HG02885 (cell line): ENCODE results near the gene WWC2.
"Not testable (repeated sequence)": the region's sequence is repeated elsewhere in the genome, so short reads cannot be mapped to it uniquely, and the experiment has no call there.

Source experiments
- ATAC-seq: cut with Tn5 transposase; IDR thresholded peaks from one replicate; pipeline ENCODE4 v1.9.1; 2021; ENCODE audit warnings: mild to moderate bottlenecking; ENCODE audit not compliant: unreplicated experiment, poor library complexity

The WWC2 gene

DNA sequence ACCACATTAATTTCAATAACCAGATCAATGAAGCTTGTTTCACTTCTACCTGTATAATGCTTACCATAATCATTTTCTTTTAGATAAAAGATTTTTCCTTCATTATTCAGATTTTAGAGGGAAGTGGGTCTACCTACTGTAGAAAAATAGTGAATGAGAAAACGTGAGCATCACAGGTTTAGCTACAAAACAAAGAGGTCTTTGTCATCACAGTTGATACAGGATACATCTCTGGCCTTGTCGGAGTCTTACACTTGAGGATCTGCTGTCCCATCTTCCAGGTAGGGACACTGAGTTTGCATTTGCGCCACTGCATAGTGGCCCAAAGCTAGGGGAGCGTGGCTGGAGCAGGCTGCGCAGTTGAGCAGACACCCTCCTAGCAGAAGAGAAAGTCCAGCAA is 222.5 kb downstream of the WWC2 start:
- no peak for ATAC-seq

DNA sequence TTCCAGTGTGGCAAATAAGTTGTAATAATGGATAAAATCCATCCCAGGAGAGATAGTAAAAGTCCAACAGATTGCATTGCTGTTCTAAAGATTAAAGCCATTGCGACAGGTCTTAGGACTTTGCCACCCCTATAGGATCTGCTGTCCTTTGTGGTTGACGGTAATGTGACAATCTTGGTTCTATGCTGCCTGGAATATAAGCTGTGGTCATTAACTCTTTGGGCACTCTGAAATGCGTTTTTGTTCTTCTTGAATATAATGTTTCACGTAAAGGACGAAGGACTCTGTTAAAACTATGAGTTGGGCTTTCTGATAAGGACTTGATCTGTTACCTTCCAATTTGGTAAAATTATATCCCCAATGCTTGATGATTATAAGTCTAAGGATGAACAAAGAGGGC is 223.3 kb downstream of the WWC2 start, which contains the start of gene CLDN24:
Gene CLDN24, minus strand, starts transcription at position 101 of the 400 bp plus-strand sequence. Its CDS starts 0 bp downstream, at position 101.
- no peak for ATAC-seq

DNA sequence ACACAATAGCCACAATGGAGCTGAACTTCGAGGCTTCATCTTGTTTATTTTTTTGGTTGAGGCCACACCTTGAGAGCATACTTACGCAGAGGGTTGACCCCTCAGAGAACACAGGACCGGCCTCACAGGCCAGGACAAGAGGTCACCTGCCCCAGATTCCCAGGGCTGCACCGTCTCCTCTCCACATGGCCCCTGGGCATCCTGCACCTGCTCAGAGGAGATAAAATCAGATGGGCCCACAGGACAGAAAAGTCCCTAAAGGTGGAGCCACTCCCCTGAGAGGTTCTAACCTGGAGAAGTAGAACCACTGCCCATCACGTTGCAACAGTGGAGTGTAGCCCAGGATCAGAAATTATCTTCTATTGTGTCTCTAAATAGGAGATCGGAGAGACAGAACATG is 224.2 kb downstream of the WWC2 start:
- ATAC-seq: no peak

DNA sequence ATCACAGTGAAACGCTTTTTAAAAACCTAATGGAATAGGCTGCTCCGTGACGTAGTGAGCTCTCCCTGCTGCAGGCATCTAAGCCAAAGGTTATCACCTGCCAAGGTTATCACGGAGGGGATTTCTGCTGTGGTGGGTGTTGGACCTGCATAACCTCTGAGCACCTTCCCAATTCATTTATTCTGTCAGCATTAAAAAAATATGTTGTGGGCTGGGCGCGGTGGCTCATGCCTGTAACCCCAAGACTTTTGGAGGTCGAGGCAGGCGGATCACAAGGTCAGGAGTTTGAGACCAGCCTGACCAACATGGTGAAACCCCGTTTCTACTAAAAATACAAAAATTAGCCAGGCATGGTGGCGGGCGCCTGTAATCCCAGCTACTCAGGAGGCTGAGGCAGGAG is 225.0 kb downstream of the WWC2 start:
- not testable (repeated sequence) for ATAC-seq

DNA sequence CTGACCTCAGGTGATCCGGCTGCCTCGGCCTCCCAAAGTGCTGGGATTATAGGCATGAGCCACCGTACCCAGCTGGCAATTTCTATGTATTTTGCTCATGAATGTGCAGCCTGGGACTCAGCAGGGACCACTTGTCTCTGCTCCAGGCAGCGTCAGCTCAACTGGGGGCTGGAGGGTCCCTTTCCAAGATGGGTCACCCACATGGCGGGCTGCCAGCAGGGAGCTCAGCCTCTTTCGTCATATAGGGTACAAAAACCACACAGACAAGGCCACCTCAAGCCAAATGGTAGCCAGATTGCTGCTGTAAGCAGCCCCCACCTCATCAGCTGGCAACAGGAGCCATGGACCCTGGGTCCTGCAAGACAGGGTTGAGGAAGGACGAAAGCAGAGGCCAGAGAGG is 225.6 kb downstream of the WWC2 start:
- no peak for ATAC-seq

DNA sequence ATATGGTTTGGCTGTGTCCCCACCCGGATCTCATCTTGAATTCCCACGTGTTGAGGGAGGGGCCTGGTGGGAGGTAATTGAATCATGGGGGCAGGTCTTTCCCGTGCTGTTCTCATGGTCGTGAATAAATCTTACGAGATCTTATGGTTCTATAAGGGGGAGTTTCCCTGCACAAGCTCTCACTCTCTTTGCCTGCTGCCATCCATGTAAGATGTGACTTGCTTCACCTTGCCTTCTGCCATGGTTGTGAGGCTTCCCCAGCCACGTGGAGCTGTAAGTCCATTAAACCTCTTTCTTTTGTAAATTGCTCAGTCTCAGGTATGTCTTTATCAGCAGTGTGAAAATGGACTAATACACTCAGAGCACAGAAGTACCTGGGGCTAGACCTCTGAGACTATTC is 227.3 kb downstream of the WWC2 start:
- not testable (repeated sequence) for ATAC-seq

DNA sequence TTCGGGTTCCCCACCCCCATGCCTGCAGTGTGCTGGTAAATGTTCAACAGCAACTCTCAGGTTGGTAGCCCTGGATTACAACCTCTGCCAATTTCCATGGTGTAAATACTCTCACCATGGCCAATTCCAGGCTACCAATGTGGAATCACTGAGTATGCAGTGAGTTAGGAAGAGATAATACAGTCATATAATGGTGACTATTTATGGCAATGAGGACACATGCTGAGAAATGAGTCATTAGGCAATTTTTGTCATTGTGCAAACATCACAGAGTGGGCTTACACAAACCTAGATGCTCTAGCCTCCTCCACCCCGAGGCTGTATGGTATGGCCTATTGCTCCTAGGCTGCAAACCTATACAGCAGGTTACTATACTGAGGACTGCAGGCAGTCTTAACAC is 227.8 kb downstream of the WWC2 start:
- no peak for ATAC-seq

DNA sequence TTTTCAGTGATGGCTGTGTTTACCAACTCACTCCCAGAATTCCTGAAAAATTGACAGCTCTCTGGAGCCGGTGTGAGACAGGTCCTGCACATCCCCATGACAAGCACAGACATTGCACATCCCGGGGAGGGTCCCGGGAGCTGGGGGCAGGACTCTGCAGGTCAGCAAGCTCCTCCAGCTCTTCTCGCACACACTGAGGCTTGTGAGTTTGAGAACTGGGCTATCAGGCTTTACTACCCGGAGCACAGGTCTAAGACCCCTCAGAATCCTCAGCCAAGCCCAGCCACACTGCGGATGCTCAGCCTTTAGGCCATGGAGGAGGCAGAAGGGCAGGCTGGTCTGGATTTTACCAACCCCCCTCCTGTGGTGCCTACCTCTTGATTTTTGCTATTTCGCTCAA is 228.8 kb downstream of the WWC2 start:
- no peak for ATAC-seq

DNA sequence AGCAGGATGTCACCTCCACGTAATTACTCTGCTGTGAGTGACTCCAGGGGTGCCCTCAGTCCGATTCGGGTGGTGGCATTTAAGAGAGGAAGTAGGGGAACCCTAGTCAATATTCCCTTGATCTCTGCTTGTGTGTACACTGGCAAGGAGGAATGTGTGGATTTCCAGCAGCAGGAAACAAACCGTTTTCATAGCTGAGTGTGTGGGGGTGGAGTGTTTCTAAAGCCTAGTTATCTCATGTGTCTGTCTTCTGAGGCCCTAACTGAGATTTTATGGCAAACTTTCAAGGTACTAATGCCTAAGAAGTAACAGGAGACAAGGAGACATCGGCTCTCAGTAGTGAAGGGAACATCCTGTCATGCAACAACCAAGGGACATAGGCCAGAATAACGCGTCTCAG is 229.8 kb downstream of the WWC2 start:
- ATAC-seq: no peak

DNA sequence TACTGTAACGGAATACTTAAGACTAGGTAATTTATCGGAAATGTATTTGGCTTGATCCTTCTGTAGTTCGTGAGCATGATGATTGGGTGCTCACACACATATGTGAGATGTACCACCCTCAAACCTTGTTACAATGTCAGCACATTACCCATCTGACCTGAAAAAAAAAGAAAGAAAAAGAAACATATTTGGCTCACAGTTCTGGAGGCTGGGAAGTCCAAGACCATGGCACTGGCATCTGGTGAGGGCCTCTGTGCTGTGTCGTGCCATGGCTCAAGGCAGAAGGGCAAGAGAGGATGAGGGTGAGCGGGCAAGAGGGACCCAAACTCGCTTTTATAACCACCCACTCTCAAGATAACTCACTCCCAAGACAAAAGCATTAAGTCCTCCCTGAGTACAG is 230.2 kb downstream of the WWC2 start:
- ATAC-seq: no peak

DNA sequence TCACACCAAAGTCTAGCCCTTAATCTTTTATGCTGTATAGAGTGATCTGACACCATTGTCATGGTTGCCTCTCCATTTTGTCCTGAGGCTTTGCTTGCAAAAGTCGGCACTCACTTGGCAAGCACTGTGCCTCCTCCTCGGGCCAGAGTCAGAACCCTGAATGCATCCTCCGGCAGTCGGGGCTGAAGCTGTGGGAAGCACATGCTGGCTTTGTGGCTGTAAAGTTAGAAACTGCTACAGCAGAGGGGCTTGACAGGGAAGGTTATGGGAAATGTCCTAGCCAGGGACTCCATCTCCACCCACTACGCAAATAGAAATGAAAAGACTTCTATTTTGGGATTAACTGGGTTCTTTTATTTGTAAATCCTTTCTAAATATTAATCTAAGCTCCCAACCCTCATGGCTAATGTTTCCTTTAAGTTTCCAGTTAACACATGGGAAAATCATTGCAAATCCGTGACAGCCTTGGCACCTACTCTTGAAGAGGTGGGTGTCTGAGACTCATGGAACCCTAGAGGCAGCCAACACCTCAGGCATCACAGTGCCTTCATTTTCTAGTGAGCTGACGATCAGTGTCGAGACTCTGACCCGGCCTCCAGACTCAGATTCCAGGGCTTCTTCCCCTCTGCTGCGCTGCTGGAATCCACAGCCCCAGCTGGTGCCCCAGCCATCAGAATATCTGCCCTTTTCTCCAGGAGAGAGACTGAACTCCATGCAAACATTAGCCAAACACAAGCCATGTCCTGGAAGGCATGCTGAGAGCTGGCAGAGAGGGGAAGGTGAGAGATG is 231.1 kb downstream of the WWC2 start:
- no peak for ATAC-seq

DNA sequence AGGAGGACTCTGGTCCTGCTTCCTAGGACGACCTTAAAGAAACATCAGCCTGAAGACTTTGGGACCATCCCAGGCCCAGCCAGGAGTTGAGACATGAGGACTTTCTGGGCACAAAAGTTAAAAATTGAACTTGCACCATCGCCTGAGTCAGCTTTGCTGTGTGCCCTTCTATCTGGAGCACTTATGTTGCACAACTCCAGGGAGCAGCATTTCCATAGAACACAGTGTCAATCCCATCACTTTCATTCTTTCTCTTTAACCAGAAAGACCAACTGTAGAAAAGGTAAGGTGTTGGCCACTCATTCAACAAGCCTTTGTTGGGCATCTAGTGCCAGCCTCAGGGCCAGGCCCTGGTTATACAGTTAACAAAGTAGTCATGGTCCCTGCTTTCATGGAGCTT is 231.8 kb downstream of the WWC2 start:
- ATAC-seq: no peak

DNA sequence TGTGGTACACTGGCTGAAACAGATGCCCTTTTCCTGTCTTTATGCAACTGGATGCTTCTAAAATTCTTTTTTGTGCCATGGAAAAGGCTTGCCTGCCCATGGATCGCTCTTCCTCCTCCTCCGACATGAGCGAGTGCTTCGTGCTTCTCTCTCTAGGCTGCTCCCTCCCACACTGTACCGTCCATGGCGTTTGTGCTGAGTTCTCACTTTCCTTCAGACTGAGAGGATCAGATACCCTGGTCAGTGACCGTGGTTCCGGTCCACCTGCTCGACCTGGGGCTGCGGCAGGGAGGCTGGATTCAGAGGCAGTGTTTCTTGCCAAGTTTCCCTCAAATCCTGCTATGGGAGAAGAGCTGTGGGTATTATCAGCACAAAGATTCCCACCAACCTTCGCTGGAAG is 233.4 kb downstream of the WWC2 start:
- no peak for ATAC-seq

DNA sequence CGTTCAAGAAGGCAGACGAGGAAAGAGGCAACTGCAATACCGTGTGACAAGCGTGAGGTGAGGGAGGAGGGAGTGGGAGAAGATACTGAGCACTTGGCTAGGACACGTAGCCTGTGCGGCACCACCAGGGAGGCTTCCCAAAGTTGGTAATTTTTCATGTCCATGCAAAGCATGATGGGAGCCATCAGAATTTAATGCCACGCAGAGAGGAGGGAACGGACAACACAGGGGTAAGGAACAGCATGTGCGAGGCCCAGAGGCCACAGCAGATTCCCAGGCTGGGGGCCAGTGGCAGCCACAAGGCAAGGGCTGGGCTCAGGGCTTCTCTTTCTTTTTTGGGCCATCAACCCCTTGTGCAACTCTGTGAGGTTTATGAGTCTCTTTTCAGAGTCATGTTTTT is 234.1 kb downstream of the WWC2 start:
- no peak for ATAC-seq

DNA sequence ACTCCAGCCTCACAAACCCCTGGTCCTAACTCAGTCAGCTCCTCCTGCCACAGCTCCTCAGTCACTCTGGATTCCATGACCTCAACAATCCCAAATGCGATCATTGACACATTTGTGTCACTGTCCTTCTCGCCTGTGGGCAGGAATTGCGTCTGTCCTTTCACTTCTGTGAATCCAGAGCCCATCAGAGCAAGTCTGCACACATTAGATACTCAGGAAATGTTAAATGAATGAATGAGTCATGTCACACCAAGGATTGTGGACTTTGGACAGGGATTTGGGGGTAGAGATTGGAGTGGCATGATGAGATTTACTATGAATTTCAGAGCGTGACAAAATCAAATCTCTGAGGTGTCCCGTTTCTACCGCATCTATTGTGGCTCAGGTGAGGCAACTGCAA is 234.9 kb downstream of the WWC2 start:
- ATAC-seq: no peak

DNA sequence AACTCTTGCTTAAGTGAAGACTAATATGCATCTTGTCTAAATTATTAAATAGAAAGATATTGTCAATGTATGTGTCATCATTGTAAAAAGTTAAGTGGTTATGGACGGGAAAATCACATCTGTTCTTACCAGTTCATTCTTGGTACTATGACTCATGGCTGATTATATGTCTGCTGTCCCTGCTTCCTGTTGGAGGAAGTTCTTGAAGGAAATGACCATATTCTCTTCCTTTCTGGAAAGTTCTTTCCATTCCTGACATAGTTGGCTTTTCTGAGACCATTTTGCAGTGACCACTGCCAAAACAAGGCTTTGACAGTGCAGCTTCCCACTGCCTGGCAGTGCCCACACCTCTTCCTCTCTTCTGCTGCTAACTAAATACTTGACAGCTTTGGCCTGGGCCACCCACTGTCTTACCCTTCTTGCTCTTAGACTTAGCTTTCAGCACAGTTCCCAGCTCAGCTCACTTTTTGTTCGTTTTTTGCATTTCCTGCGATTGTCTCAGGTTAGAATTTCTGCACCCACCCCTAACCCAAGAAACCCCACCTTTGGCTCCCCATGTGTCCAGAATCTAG is 236.4 kb downstream of the WWC2 start:
- no peak for ATAC-seq

DNA sequence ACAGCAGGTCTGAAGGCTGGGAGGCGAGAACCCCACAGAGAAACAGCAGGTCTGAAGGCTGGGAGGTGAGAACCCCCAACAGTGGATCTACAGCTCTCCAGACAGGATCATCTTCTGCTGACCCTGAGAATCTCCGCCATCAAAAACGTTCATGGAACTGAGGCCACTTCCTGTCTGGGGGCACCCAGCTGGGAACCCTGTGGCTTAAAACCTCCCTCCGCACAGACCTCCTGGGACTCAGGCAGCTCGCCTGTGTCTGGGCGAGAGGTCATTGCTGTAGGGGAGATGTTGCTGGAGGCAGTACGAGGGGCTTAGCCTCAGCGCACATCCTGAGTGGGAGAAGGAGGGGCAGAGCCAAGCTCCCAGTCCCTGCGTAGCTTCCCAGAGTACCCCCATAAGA is 238.3 kb downstream of the WWC2 start:
- no peak for ATAC-seq

DNA sequence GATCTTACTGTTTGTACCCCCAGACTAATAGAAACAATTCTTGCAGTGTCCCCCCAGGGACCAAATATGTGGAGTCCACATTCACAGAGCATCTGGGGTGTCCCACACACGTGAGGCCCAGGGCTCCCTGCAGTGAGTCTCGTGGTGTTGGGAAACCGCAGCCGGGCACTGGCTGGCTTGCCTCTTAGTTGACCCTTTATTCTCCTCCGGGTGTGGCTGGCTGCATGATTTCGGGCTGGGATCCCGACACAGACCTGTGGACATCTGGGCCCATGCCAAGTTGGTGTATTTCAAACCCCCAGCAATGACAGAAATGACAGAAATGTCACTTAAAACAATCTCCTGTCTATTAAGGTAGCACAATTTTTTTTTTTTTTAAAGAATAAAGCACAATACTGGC is 238.8 kb downstream of the WWC2 start:
- ATAC-seq: no peak

DNA sequence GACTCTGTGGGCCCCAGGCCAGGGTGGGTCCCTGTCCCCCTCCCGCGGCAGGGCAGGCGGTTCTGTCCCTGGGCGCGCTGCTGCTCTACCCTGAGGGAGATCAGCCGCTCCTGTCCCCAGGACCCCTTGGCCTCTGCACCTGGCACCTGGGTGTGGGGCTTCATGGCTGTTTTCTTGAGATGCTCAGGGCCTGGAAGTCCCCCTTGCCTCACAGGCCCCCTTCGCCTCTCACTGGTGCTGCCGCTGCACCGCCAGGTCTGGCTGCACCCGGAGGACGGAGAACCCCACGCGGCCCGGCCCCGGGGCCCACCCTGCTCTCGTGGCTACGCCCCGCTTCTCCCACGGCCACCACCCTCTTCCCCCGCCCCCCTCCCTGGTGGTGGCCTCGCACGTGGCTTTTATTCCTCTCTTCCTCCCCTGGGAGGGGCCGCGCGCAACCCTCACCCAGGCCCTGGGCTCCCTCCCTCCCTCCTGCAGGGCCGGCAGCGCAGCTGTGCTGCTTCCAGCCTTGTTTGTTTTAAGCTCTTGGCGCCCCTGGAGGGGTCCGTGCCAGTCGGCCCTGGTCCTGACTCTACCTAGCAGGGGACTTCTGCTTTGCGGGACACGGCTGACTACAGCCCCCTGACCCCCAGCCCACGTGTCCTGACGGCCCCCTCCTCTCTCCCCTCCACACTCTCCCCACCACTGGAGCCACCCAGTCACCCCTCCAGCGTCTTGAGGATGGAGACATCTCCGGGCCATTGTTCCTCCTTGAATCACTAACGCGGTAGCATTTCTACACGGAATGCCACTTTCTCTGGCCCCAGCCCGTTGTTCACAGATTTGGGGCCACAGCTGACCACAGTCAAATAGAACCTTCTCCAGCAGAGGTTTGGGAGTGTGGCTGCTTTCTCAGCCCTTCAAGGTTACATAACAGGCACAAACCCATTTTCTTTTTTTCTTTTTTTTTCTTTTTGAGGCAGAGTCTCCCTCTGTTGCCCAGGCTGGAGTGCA is 243.8 kb downstream of the WWC2 start:
- no peak for ATAC-seq

DNA sequence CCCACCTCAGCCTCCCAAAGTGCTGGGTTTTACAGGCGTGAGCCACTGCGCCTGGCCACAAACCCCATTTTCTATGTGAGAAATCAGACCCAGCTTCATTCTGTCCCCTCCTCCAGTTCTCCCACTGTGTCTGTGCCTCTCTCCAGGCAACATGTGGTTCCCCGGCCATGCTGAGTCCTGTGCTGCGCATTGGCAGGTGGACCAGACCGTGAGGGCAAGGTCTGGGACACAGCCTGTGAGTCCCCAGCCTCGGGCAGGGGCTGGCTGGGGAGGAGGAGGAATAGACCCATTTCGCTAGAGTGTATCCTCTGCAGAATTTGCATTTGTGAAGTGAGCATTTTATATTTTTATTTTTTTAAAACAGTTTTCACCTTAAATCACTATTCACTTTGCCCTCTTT is 244.7 kb downstream of the WWC2 start:
- no peak for ATAC-seq
